GM18870 (cell line): ENCODE results near the gene MS4A18.
"Not testable (repeated sequence)": the region's sequence is repeated elsewhere in the genome, so short reads cannot be mapped to it uniquely, and the experiment has no call there.

Experiments used
- ATAC-seq: cut with Tn5 transposase; IDR thresholded peaks from one replicate; pipeline ENCODE4 v1.9.1; 2021; ENCODE audit warnings: moderate library complexity; ENCODE audit not compliant: unreplicated experiment

Gene MS4A18

GRCh38 chr11:60734279-60734678 lies 9.8 kb downstream of the MS4A18 start:
- no peak for ATAC-seq

- ATAC-seq = no peak
Observed at GRCh38 chr11:60739114-60739513, 14.6 kb downstream of the MS4A18 start.

GRCh38 chr11:60740573-60740972 lies 16.1 kb downstream of the MS4A18 start:
- no peak for ATAC-seq

GRCh38 chr11:60741421-60741820 lies 16.9 kb downstream of the MS4A18 start:
- ATAC-seq = no peak

GRCh38 chr11:60743058-60743457 lies 18.5 kb downstream of the MS4A18 start:
- ATAC-seq = no peak

GRCh38 chr11:60744114-60744513 lies 19.6 kb downstream of the MS4A18 start:
- ATAC-seq = no peak

GRCh38 chr11:60747359-60747873 lies 22.9 kb downstream of the MS4A18 start:
- no peak for ATAC-seq

GRCh38 chr11:60748225-60748624 lies 23.7 kb downstream of the MS4A18 start:
- ATAC-seq = no peak

GRCh38 chr11:60748821-60749220 lies 24.3 kb downstream of the MS4A18 start:
- ATAC-seq = no peak

GRCh38 chr11:60750911-60751310 lies 26.4 kb downstream of the MS4A18 start:
- ATAC-seq = no peak

GRCh38 chr11:60753309-60753708 lies 28.8 kb downstream of the MS4A18 start:
- no peak for ATAC-seq

GRCh38 chr11:60754887-60755286 lies 30.4 kb downstream of the MS4A18 start:
- ATAC-seq = no peak

GRCh38 chr11:60756307-60757032 lies 31.9 kb downstream of the MS4A18 start, which contains the start of gene MS4A15:
TSS of gene MS4A15 (plus strand) at chr11:60756867. CDS start at chr11:60763734, 6,867 bp downstream.
- ATAC-seq = no peak

- ATAC-seq = no peak
Observed at GRCh38 chr11:60757231-60757800, 32.8 kb downstream of the MS4A18 start.

GRCh38 chr11:60758671-60759070 lies 34.2 kb downstream of the MS4A18 start:
- ATAC-seq = not testable (repeated sequence)

- not testable (repeated sequence) for ATAC-seq
Observed at GRCh38 chr11:60759438-60760225, 35.1 kb downstream of the MS4A18 start.

GRCh38 chr11:60761436-60762190 lies 37.1 kb downstream of the MS4A18 start:
- peak; percentile 31 for ATAC-seq

- peak; percentile 61 for ATAC-seq
Observed at GRCh38 chr11:60762851-60763691, 38.6 kb downstream of the MS4A18 start.

GRCh38 chr11:60763692-60764369 lies 39.3 kb downstream of the MS4A18 start:
- peak; percentile 40 for ATAC-seq
